Measurements from ENCODE around the gene ANKRD30B. TPM values are rescaled to one million over a fixed set of nuclear protein-coding genes. Genes with fewer than 3 reads are reported as not detected.
"Not testable (repeated sequence)": the region's sequence is repeated elsewhere in the genome, so short reads cannot be mapped to it uniquely, and the experiment has no call there.

Gene ANKRD30B
- total RNA-seq, 1 experiment from 2014 or later = not detected

GRCh38 chr18:14769381-14769780 lies 21.4 kb downstream of the ANKRD30B start:
- Mint-ChIP-seq H3K9me3 (ENCODE audit: unreplicated experiment) (no peaks in the 10 kb centered on the region), H3K27ac (ENCODE audit: low read depth, unreplicated experiment) (no peak overlapping the region), H3K4me3 (ENCODE audit: unreplicated experiment) (no peak overlapping the region), H3K36me3 (ENCODE audit: insufficient read depth, unreplicated experiment) (no peaks in the 10 kb centered on the region), H3K27me3 (ENCODE audit: insufficient read depth, unreplicated experiment) (no peaks in the 10 kb centered on the region), H3K4me1 (ENCODE audit: insufficient read depth, unreplicated experiment) (peaks cover 16% of the 10 kb centered on the region)
- ChIA-PET CTCF (no interaction called here), POLR2A (no interaction called here)
- no peak for DNase-seq (ENCODE audit: unreplicated experiment)
- TF ChIP-seq CTCF (IDR thresholded peaks at IDR 0.05; ENCODE audit: unreplicated experiment) = no peak
- intact Hi-C loops (cut with micrococcal nuclease) = no loop called here
- no TSS peak for BruUV-seq (replicated peaks)

- no peak for DNase-seq (ENCODE audit: unreplicated experiment)
- ChIA-PET CTCF (interaction anchor here (0.7 kb wide), 1 partner anchor 8 kb away, joined by 3 read pairs; no protein-coding TSS in a partner anchor), POLR2A (no interaction called here)
- no peaks in the 10 kb centered on the region for H3K9me3 Mint-ChIP-seq (ENCODE audit: unreplicated experiment)
- H3K4me1 Mint-ChIP-seq (ENCODE audit: insufficient read depth, unreplicated experiment) = no peaks in the 10 kb centered on the region
- no peak overlapping the region for H3K27ac Mint-ChIP-seq (ENCODE audit: low read depth, unreplicated experiment)
- no peaks in the 10 kb centered on the region for H3K27me3 Mint-ChIP-seq (ENCODE audit: insufficient read depth, unreplicated experiment)
- no TSS peak for BruUV-seq (replicated peaks)
- TF ChIP-seq CTCF (IDR thresholded peaks at IDR 0.05; ENCODE audit: unreplicated experiment) = no peak
- no peak overlapping the region for H3K4me3 Mint-ChIP-seq (ENCODE audit: unreplicated experiment)
- intact Hi-C loops (cut with micrococcal nuclease) = no loop called here
- no peaks in the 10 kb centered on the region for H3K36me3 Mint-ChIP-seq (ENCODE audit: insufficient read depth, unreplicated experiment)
Observed at GRCh38 chr18:14776801-14777200, 28.8 kb downstream of the ANKRD30B start.

GRCh38 chr18:14781671-14782070 lies 33.7 kb downstream of the ANKRD30B start:
- Mint-ChIP-seq H3K27ac (ENCODE audit: low read depth, unreplicated experiment) (no peak overlapping the region), H3K9me3 (ENCODE audit: unreplicated experiment) (no peaks in the 10 kb centered on the region), H3K36me3 (ENCODE audit: insufficient read depth, unreplicated experiment) (no peaks in the 10 kb centered on the region), H3K4me1 (ENCODE audit: insufficient read depth, unreplicated experiment) (no peaks in the 10 kb centered on the region), H3K4me3 (ENCODE audit: unreplicated experiment) (no peak overlapping the region), H3K27me3 (ENCODE audit: insufficient read depth, unreplicated experiment) (no peaks in the 10 kb centered on the region)
- POLR2A ChIA-PET = no interaction called here
- no TSS peak for BruUV-seq (replicated peaks)
- no peak for TF ChIP-seq CTCF (IDR thresholded peaks at IDR 0.05; ENCODE audit: unreplicated experiment)
- DNase-seq (ENCODE audit: unreplicated experiment) = no peak
- intact Hi-C loops (cut with micrococcal nuclease) = no loop called here
- CTCF ChIA-PET = no interaction called here

- Mint-ChIP-seq H3K27me3 (ENCODE audit: insufficient read depth, unreplicated experiment) (no peaks in the 10 kb centered on the region), H3K9me3 (ENCODE audit: unreplicated experiment) (no peaks in the 10 kb centered on the region), H3K4me1 (ENCODE audit: insufficient read depth, unreplicated experiment) (no peaks in the 10 kb centered on the region), H3K27ac (ENCODE audit: low read depth, unreplicated experiment) (no peak overlapping the region), H3K36me3 (ENCODE audit: insufficient read depth, unreplicated experiment) (no peaks in the 10 kb centered on the region), H3K4me3 (ENCODE audit: unreplicated experiment) (no peak overlapping the region)
- ChIA-PET CTCF (interaction anchor here (0.6 kb wide), 1 partner anchor 7 kb away, joined by 3 read pairs; no protein-coding TSS in a partner anchor), POLR2A (no interaction called here)
- intact Hi-C loops (cut with micrococcal nuclease) = no loop called here
- no TSS peak for BruUV-seq (replicated peaks)
- no peak for DNase-seq (ENCODE audit: unreplicated experiment)
- no peak for TF ChIP-seq CTCF (IDR thresholded peaks at IDR 0.05; ENCODE audit: unreplicated experiment)
Observed at GRCh38 chr18:14784133-14784532, 36.2 kb downstream of the ANKRD30B start.

- H3K36me3 Mint-ChIP-seq (ENCODE audit: insufficient read depth, unreplicated experiment); H3K4me1 Mint-ChIP-seq (ENCODE audit: insufficient read depth, unreplicated experiment); BruUV-seq (replicated peaks); intact Hi-C loops (cut with micrococcal nuclease); H3K27ac Mint-ChIP-seq (ENCODE audit: low read depth, unreplicated experiment); H3K27me3 Mint-ChIP-seq (ENCODE audit: insufficient read depth, unreplicated experiment); DNase-seq (ENCODE audit: unreplicated experiment); H3K9me3 Mint-ChIP-seq (ENCODE audit: unreplicated experiment); POLR2A ChIA-PET; H3K4me3 Mint-ChIP-seq (ENCODE audit: unreplicated experiment); CTCF ChIA-PET: not testable (repeated sequence)
Observed at GRCh38 chr18:14796876-14797275, 48.9 kb downstream of the ANKRD30B start.

GRCh38 chr18:14797969-14798764 lies 50.2 kb downstream of the ANKRD30B start:
- CTCF ChIA-PET; H3K27me3 Mint-ChIP-seq (ENCODE audit: insufficient read depth, unreplicated experiment); H3K36me3 Mint-ChIP-seq (ENCODE audit: insufficient read depth, unreplicated experiment); DNase-seq (ENCODE audit: unreplicated experiment); H3K4me3 Mint-ChIP-seq (ENCODE audit: unreplicated experiment); H3K4me1 Mint-ChIP-seq (ENCODE audit: insufficient read depth, unreplicated experiment); H3K27ac Mint-ChIP-seq (ENCODE audit: low read depth, unreplicated experiment); intact Hi-C loops (cut with micrococcal nuclease); BruUV-seq (replicated peaks); POLR2A ChIA-PET; H3K9me3 Mint-ChIP-seq (ENCODE audit: unreplicated experiment): not testable (repeated sequence)
